Neural cell (in vitro differentiated cells): ENCODE data around the gene NCLN. TPM values are rescaled to one million over a fixed set of nuclear protein-coding genes. Genes with fewer than 3 reads are reported as not detected.

Experiments
- H2AFZ ChIP-seq: fragments of 200-600, 300-800 bp; sonication (generic), shearing (Covaris generic); 2 replicates; pipeline ENCODE4 v1.6.0; 2014; ENCODE audit warnings: low read depth, mild to moderate bottlenecking, antibody characterized with exemption, low read length, moderate library complexity
- H3F3A ChIP-seq: fragments of 200-600 bp; shearing (Covaris generic); 2 replicates; pipeline ENCODE4 v1.6.1; 2016; ENCODE audit warnings: mild to moderate bottlenecking, moderate library complexity, mixed read lengths, antibody characterized with exemption, low read length; ENCODE audit not compliant: insufficient read depth, poor library complexity, severe bottlenecking
- H3K27ac ChIP-seq: fragments of 200-600, 300-800 bp; sonication (generic), shearing (Covaris generic); 2 replicates; pipeline ENCODE4 v1.5.1; 2014; ENCODE audit warnings: mild to moderate bottlenecking, low read length, moderate library complexity
- H3K27me3 ChIP-seq: fragments of 300-800, 200-600 bp; sonication (generic), shearing (Covaris generic); 2 replicates; pipeline ENCODE4 v1.6.0; 2014; ENCODE audit warnings: mild to moderate bottlenecking, low read depth, low read length, moderate library complexity; ENCODE audit not compliant: insufficient read depth
- H3K36me3 ChIP-seq: fragments of 300-800, 200-600 bp; sonication (generic), shearing (Covaris generic); 2 replicates; pipeline ENCODE4 v1.5.1; 2014; ENCODE audit warnings: mild to moderate bottlenecking, antibody characterized with exemption, low read length, moderate library complexity; ENCODE audit not compliant: insufficient read depth
- H3K4me2 ChIP-seq: fragments of 300-800, 200-600 bp; sonication (generic), shearing (Covaris generic); 2 replicates; pipeline ENCODE4 v1.6.0; 2014; ENCODE audit warnings: mild to moderate bottlenecking, low read length
- H3K4me3 ChIP-seq: fragments of 300-800, 200-600 bp; sonication (generic), shearing (Covaris generic); 2 replicates; pipeline ENCODE4 v1.5.1; 2014; ENCODE audit warnings: mild to moderate bottlenecking, low read length, moderate library complexity
- H3K79me2 ChIP-seq: fragments of 200-600 bp; shearing (Covaris generic); replicated peaks from 2 replicates; pipeline ENCODE4 v1.6.0; 2014; ENCODE audit warnings: mild to moderate bottlenecking, low read length, moderate library complexity; ENCODE audit not compliant: insufficient read depth
- H3K9ac ChIP-seq: fragments of 300-800, 200-600 bp; sonication (generic), shearing (Covaris generic); 2 replicates; pipeline ENCODE4 v1.6.1; 2016; ENCODE audit warnings: mild to moderate bottlenecking, low read length, mixed read lengths
- H3K9me2 ChIP-seq: fragments of 200-600 bp; shearing (Covaris generic); 2 replicates; pipeline ENCODE4 v1.6.1; 2016; ENCODE audit warnings: mild to moderate bottlenecking, low read length, mixed read lengths; ENCODE audit not compliant: insufficient read depth
- H3K9me3 ChIP-seq: fragments of 200-600, 300-800 bp; sonication (generic), shearing (Covaris generic); 2 replicates; pipeline ENCODE4 v1.6.1; 2016; ENCODE audit warnings: mild to moderate bottlenecking, mixed run types, low read length, moderate library complexity, mixed read lengths
- H4K20me1 ChIP-seq: fragments of 200-600 bp; shearing (Covaris generic); 2 replicates; pipeline ENCODE4 v1.6.1; 2016; ENCODE audit warnings: mild to moderate bottlenecking, mixed run types; ENCODE audit not compliant: insufficient read depth
- EP300 ChIP-seq: fragments of 450-650 bp; conservative IDR thresholded peaks from 2 replicates; pipeline ENCODE4 v1.6.1; 2014; ENCODE audit warnings: antibody characterized with exemption, mild to moderate bottlenecking, moderate library complexity; ENCODE audit not compliant: poor library complexity, severe bottlenecking
- EZH2 ChIP-seq: fragments of 200-600, 300-800 bp; shearing (Covaris generic), sonication (generic); IDR thresholded peaks from 2 replicates; pipeline ENCODE4 v1.6.1; 2014; ENCODE audit warnings: antibody characterized with exemption, low read length, borderline replicate concordance, mild to moderate bottlenecking; ENCODE audit not compliant: insufficient read depth, poor library complexity, severe bottlenecking
- MXI1 ChIP-seq: fragments of 450-650 bp; conservative IDR thresholded peaks from 2 replicates; pipeline ENCODE4 v1.6.1; 2014; ENCODE audit warnings: antibody characterized with exemption, mild to moderate bottlenecking; ENCODE audit not compliant: poor library complexity, severe bottlenecking
- POLR2AphosphoS5 ChIP-seq: IDR thresholded peaks from 2 replicates; pipeline ENCODE4 v1.6.1; 2012
- RAD21 ChIP-seq: fragments of 450-650 bp; conservative IDR thresholded peaks from 2 replicates; pipeline ENCODE4 v1.6.1; 2014; ENCODE audit warnings: antibody characterized with exemption, mild to moderate bottlenecking, moderate library complexity
- SMC3 ChIP-seq: fragments of 450-650 bp; conservative IDR thresholded peaks from 2 replicates; pipeline ENCODE4 v1.6.1; 2014; ENCODE audit warnings: antibody characterized with exemption, mild to moderate bottlenecking, moderate library complexity; ENCODE audit not compliant: poor library complexity
- TAF1 ChIP-seq: IDR thresholded peaks from 2 replicates; pipeline ENCODE4 v1.6.1; 2012; ENCODE audit warnings: low read depth
- polyA plus RNA-seq: library from polyadenylated mRNA; depleted of rRNA; stranded (reverse); fragments of >200 nt; gene quantifications from 2 replicates; pipeline ENCODE4 v1.2.3, GENCODE V29; 2014
- TF ChIP-seq, protein P1 (sequence below): IDR thresholded peaks from 2 replicates; pipeline ENCODE4 v1.6.1; 2012; ENCODE audit warnings: borderline replicate concordance
- TF ChIP-seq, protein P2 (sequence below): fragments of 450-650 bp; IDR thresholded peaks from 2 replicates; pipeline ENCODE4 v1.5.1; 2014; ENCODE audit warnings: antibody characterized with exemption, mild to moderate bottlenecking, moderate library complexity; ENCODE audit not compliant: poor library complexity, severe bottlenecking

NCLN gene
- polyA plus RNA-seq, 1 donor from 2014 or later, result 23.5 TPM

DNA sequence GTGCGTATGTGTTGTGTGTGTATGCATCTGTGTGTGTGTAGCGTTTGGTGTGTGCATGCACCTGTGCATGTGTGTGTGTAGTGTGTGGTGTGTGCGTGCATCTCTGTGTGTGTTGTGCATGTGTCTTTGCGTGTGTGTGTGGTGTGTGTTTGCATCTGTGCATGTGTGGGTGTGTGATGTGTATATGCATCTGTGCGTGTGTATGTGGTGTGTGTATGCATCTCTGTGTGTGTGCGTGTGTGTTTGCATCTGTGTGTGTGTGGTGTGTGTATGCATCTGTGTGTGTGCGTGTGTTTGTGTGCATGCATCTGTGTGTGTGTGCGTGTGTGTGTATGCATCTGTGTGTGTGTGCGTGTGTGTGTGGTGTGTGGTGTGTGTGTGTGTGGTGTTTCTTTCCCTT, 59.3 kb downstream of the NCLN start:
- H3F3A ChIP-seq, result no peaks in the 10 kb centered on the region
- no peak overlapping the region for H3K4me2 ChIP-seq
- no peaks in the 10 kb centered on the region for H3K79me2 ChIP-seq
- no peak overlapping the region for H3K4me3 ChIP-seq
- H3K9me2 ChIP-seq, result no peaks in the 10 kb centered on the region
- H2AFZ ChIP-seq, result no peak overlapping the region
- no peaks in the 10 kb centered on the region for H3K36me3 ChIP-seq
- no peaks in the 10 kb centered on the region for H3K27me3 ChIP-seq
- no peaks in the 10 kb centered on the region for H3K9me3 ChIP-seq
- no peaks in the 10 kb centered on the region for H4K20me1 ChIP-seq
- H3K9ac ChIP-seq, result no peak overlapping the region
- no peak overlapping the region for H3K27ac ChIP-seq
- TF ChIP-seq MXI1 (no peak), EP300 (no peak), POLR2AphosphoS5 (no peak), TAF1 (no peak), RAD21 (no peak), EZH2 (no peak), SMC3 (no peak)
- TF ChIP-seq, protein P1, sequence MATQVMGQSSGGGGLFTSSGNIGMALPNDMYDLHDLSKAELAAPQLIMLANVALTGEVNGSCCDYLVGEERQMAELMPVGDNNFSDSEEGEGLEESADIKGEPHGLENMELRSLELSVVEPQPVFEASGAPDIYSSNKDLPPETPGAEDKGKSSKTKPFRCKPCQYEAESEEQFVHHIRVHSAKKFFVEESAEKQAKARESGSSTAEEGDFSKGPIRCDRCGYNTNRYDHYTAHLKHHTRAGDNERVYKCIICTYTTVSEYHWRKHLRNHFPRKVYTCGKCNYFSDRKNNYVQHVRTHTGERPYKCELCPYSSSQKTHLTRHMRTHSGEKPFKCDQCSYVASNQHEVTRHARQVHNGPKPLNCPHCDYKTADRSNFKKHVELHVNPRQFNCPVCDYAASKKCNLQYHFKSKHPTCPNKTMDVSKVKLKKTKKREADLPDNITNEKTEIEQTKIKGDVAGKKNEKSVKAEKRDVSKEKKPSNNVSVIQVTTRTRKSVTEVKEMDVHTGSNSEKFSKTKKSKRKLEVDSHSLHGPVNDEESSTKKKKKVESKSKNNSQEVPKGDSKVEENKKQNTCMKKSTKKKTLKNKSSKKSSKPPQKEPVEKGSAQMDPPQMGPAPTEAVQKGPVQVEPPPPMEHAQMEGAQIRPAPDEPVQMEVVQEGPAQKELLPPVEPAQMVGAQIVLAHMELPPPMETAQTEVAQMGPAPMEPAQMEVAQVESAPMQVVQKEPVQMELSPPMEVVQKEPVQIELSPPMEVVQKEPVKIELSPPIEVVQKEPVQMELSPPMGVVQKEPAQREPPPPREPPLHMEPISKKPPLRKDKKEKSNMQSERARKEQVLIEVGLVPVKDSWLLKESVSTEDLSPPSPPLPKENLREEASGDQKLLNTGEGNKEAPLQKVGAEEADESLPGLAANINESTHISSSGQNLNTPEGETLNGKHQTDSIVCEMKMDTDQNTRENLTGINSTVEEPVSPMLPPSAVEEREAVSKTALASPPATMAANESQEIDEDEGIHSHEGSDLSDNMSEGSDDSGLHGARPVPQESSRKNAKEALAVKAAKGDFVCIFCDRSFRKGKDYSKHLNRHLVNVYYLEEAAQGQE, result no peak
- TF ChIP-seq, protein P2, sequence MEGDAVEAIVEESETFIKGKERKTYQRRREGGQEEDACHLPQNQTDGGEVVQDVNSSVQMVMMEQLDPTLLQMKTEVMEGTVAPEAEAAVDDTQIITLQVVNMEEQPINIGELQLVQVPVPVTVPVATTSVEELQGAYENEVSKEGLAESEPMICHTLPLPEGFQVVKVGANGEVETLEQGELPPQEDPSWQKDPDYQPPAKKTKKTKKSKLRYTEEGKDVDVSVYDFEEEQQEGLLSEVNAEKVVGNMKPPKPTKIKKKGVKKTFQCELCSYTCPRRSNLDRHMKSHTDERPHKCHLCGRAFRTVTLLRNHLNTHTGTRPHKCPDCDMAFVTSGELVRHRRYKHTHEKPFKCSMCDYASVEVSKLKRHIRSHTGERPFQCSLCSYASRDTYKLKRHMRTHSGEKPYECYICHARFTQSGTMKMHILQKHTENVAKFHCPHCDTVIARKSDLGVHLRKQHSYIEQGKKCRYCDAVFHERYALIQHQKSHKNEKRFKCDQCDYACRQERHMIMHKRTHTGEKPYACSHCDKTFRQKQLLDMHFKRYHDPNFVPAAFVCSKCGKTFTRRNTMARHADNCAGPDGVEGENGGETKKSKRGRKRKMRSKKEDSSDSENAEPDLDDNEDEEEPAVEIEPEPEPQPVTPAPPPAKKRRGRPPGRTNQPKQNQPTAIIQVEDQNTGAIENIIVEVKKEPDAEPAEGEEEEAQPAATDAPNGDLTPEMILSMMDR, result no peak

- Histone ChIP-seq H2AFZ (no peak overlapping the region), H4K20me1 (no peaks in the 10 kb centered on the region), H3K4me2 (no peak overlapping the region), H3K27ac (no peak overlapping the region), H3F3A (no peaks in the 10 kb centered on the region), H3K36me3 (peaks cover 15% of the 10 kb centered on the region), H3K9me2 (no peaks in the 10 kb centered on the region), H3K4me3 (no peak overlapping the region), H3K27me3 (no peaks in the 10 kb centered on the region), H3K9ac (no peak overlapping the region), H3K79me2 (peaks cover 4% of the 10 kb centered on the region), H3K9me3 (no peaks in the 10 kb centered on the region)
- TF ChIP-seq RAD21 (no peak), POLR2AphosphoS5 (no peak), EP300 (no peak), SMC3 (no peak), MXI1 (no peak), EZH2 (no peak), TAF1 (no peak)
- TF ChIP-seq, protein P2, result no peak
- TF ChIP-seq, protein P1, result no peak
Observed at GRCh38 chr19:3248728-3249326, 63.1 kb downstream of the NCLN start.
